Adrenal gland (tissue), 12 donors: ENCODE results near the gene GNS. TPM values are rescaled to one million over a fixed set of nuclear protein-coding genes. Genes with fewer than 3 reads are reported as not detected.
"Not testable (repeated sequence)": the region's sequence is repeated elsewhere in the genome, so short reads cannot be mapped to it uniquely, and the experiment has no call there.

Experiments used
- DNase-seq, 7 donors: peaks; one replicate each; pipeline ENCODE4 v3.0.0-alpha.2; 2019 to 2020
- H3K27ac ChIP-seq, 5 donors: fragments of 200-600 bp; sonication (generic) in 4 of 5; 1 replicate in 3 of 5; 2 replicates in 2 of 5; pipeline versions ENCODE4 v1.5.1 to v1.8.0; 2016 to 2020; ENCODE audit warnings: mild to moderate bottlenecking in 1 of 5
- H3K27me3 ChIP-seq: fragments of 200-600 bp; 2 replicates; pipeline ENCODE4 v1.8.0; 2021
- H3K36me3 ChIP-seq, 2 donors: fragments of 200-600 bp; replicated peaks in 1 of 2; 1 replicate in 1 of 2; 2 replicates in 1 of 2; pipeline versions ENCODE4 v1.5.1 to v1.8.0; 2018 to 2022
- H3K4me1 ChIP-seq, 2 donors: fragments of 200-600 bp; replicated peaks in 1 of 2; 1 replicate in 1 of 2; 2 replicates in 1 of 2; pipeline versions ENCODE4 v1.5.1 to v1.8.0; 2018 to 2021
- H3K4me3 ChIP-seq, 4 donors: fragments of 200-600 bp; sonication (generic) in 3 of 4; one replicate each; pipeline ENCODE4 v1.5.1; 2016 to 2018
- H3K9me3 ChIP-seq, 3 donors: fragments of 200-600 bp; sonication (generic) in 1 of 3; replicated peaks in 1 of 3; 1 replicate in 2 of 3; 2 replicates in 1 of 3; pipeline versions ENCODE4 v1.5.1 to v1.8.0; 2016 to 2021
- CTCF ChIP-seq, 6 experiments: fragments of 450-650 bp in 4 of 6; fragments of 200-600 bp in 2 of 6; sonication (generic) in 1 of 6; IDR thresholded peaks; 1 replicate in 5 of 6; 2 replicates in 1 of 6; pipeline versions ENCODE4 v1.5.1 to v1.8.0; 2016 to 2021; ENCODE audit warnings: antibody characterized with exemption in 6 of 6, mild to moderate bottlenecking in 2 of 6, moderate library complexity in 1 of 6
- POLR2A ChIP-seq, 2 donors: fragments of 450-650 bp; IDR thresholded peaks; one replicate each; pipeline ENCODE4 v1.6.1; 2017; ENCODE audit warnings: antibody characterized with exemption in 2 of 2, mild to moderate bottlenecking in 2 of 2, moderate library complexity in 1 of 2
- WGBS, 4 donors: extraction: QIAGEN DNeasy Blood & Tissue Kit in 2 of 4; methylation state at CpG; one replicate each; pipeline versions ENCODE4 v1.1.5 to v1.1.7; 2013 to 2017; 5-methylcytosine and 5-hydroxymethylcytosine counted together
- intact Hi-C, 2 donors: fragments of 100-400 bp; cut with DNase I; formaldehyde crosslinking; loops; one replicate each; pipeline versions ENCODE4 v1.14.1 to v1.15.0; 2022 to 2023
- polyA plus RNA-seq, 3 donors: library from polyadenylated mRNA; stranded (reverse); fragments of 200-250 nt in 2 of 3; fragments of 350-450 nt in 1 of 3; fragmentation: Illumina TruSeq in 1 of 3; extraction: RNeasy Lipid Tissue Mini Kit (QIAGEN cat#74804) in 1 of 3; gene quantifications; one replicate each; pipeline ENCODE4 v1.2.3, GENCODE V29; 2013 to 2014
- total RNA-seq, 9 donors: library from RNA; depleted of rRNA in 4 of 9; stranded (reverse); fragments of >200 nt in 4 of 9; fragments of 120-200 nt in 1 of 9; fragmentation: NEBNext Ultra II Directional in 1 of 9; extraction: Animal tissue kit (Norgen Biotek cat#: 25700) in 1 of 9; gene quantifications; one replicate each; pipeline versions ENCODE4 v1.1.0 to v1.2.4, GENCODE V29; 2013 to 2023
- donor health status: healthy with polysubstance abuse.
- donor health status: Bipolar disorder and iron deficiency.
- donor health status: DM: yes; HTN: yes; CAD: no.
- donor health status: DM: no; HTN: no; CAD: no.
- donor health status: DM: no; HTN: no; CAD: no.
- donor health status: DM: yes; HTN: yes; CAD: no.

Gene GNS
- total and polyA plus RNA-seq, 12 donors, result 44.3 to 647 (median 567) TPM

GRCh38 chr12:64806173-64806572 lies 47.0 kb upstream of the GNS start:
- WGBS, 4 donors, result 79 to 90% (median 88%) methylated on average over 2 of the region's 2 CpGs
- DNase-seq, result no peak
- Histone ChIP-seq H3K27me3 (no peaks in the 10 kb centered on the region), H3K27ac (no peak overlapping the region), H3K9me3 (no peaks in the 10 kb centered on the region), H3K36me3 (no peaks in the 10 kb centered on the region), H3K4me1 (peaks cover 0 to 4% of the 10 kb centered on the region in 2 donors), H3K4me3 (no peak overlapping the region)
- no peak for TF ChIP-seq CTCF (IDR thresholded peaks at IDR 0.05)
- no peak for TF ChIP-seq POLR2A (IDR thresholded peaks at IDR 0.05)
- intact Hi-C loops, result no loop called here

GRCh38 chr12:64802180-64802775 lies 43.1 kb upstream of the GNS start:
- H3K4me3 ChIP-seq, H3K27ac ChIP-seq, intact Hi-C loops, H3K4me1 ChIP-seq, H3K27me3 ChIP-seq, H3K9me3 ChIP-seq, H3K36me3 ChIP-seq: not testable (repeated sequence)
- DNase-seq, result peak in 6 of 7 donors; percentile 37 to 68 (median 58)
- 30 to 35% (median 33%) methylated on average over 8 of the region's 8 CpGs for WGBS, 4 donors
- TF ChIP-seq CTCF (IDR thresholded peaks at IDR 0.05), result peak; percentile 58 to 88 (median 76)

GRCh38 chr12:64801381-64801780 lies 42.2 kb upstream of the GNS start:
- Histone ChIP-seq H3K27ac (no peak overlapping the region), H3K4me3 (no peak overlapping the region), H3K9me3 (no peaks in the 10 kb centered on the region), H3K4me1 (peaks cover 0 to 1% of the 10 kb centered on the region in 2 donors), H3K27me3 (no peaks in the 10 kb centered on the region), H3K36me3 (no peaks in the 10 kb centered on the region)
- TF ChIP-seq CTCF (IDR thresholded peaks at IDR 0.05), result no peak
- TF ChIP-seq POLR2A (IDR thresholded peaks at IDR 0.05), result no peak
- no peak for DNase-seq
- intact Hi-C loops, result no loop called here
- WGBS, 4 donors, result 70 to 88% (median 73%) methylated on average over 2 of the region's 2 CpGs

GRCh38 chr12:64800640-64801039 lies 41.4 kb upstream of the GNS start:
- TF ChIP-seq POLR2A (IDR thresholded peaks at IDR 0.05) (no peak), CTCF (IDR thresholded peaks at IDR 0.05) (no peak)
- no peaks in the 10 kb centered on the region for H3K36me3 ChIP-seq
- no peaks in the 10 kb centered on the region for H3K4me1 ChIP-seq
- WGBS, 4 donors, result 83 to 88% (median 87%) methylated on average over 5 of the region's 5 CpGs
- DNase-seq, result no peak
- H3K27me3 ChIP-seq, result no peaks in the 10 kb centered on the region
- H3K4me3 ChIP-seq, result no peak overlapping the region
- intact Hi-C loops, result no loop called here
- H3K27ac ChIP-seq, result no peak overlapping the region
- no peaks in the 10 kb centered on the region for H3K9me3 ChIP-seq
